BE2C (cell line): Measurements from ENCODE around the gene BEST1. TPM values are rescaled to one million over a fixed set of nuclear protein-coding genes. Genes with fewer than 3 reads are reported as not detected.
A peak's percentile ranks its signal among the peaks of the same experiment; 100 is the strongest.

Source experiments
- DNase-seq: peaks from one replicate; pipeline ENCODE4 v3.0.0-alpha.2; 2020
- H3K27me3 ChIP-seq: fragments of 250-450 bp; sonication (Bioruptor Pico); 2 replicates; pipeline ENCODE4 v1.5.1; 2020; ENCODE audit warnings: mild to moderate bottlenecking
- H3K36me3 ChIP-seq: fragments of 250-450 bp; sonication (Bioruptor Pico); 2 replicates; pipeline ENCODE4 v1.5.1; 2020; ENCODE audit warnings: mild to moderate bottlenecking
- H3K4me1 ChIP-seq: fragments of 250-450 bp; sonication (Bioruptor Pico); 2 replicates; pipeline ENCODE4 v1.5.1; 2020
- H3K4me3 ChIP-seq: 2 replicates; pipeline ENCODE4 v1.5.1; 2011; ENCODE audit warnings: low read depth, low read length
- H3K9me3 ChIP-seq: fragments of 250-450 bp; sonication (Bioruptor Pico); 2 replicates; pipeline ENCODE4 v1.5.1; 2020
- polyA plus RNA-seq: library from polyadenylated mRNA; unstranded; fragments of >200 nt; gene quantifications from one replicate; pipeline ENCODE4 v1.2.1, GENCODE V29; 2012; ENCODE audit warnings: low read depth, missing spikeins; ENCODE audit not compliant: insufficient read length, insufficient read depth
- TF ChIP-seq, protein P1 (sequence below): IDR thresholded peaks from 2 replicates; pipeline ENCODE4 v1.5.1; 2012; ENCODE audit warnings: mild to moderate bottlenecking, low read depth, low read length

BEST1 gene
- polyA plus RNA-seq: 1.5 TPM

DNA sequence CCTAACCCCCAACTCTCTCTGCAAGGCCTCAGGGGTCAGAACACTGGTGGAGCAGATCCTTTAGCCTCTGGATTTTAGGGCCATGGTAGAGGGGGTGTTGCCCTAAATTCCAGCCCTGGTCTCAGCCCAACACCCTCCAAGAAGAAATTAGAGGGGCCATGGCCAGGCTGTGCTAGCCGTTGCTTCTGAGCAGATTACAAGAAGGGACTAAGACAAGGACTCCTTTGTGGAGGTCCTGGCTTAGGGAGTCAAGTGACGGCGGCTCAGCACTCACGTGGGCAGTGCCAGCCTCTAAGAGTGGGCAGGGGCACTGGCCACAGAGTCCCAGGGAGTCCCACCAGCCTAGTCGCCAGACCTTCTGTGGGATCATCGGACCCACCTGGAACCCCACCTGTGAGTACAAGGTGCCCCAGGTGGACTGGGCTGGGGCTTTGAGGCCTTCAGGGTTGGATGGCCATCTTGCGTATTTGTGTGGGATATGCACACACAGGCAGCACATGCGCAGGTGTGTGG lies at the start of gene BEST1:
TSS of gene BEST1 (plus strand) at position 317 of the 513 bp plus-strand sequence. CDS start 1,456 bp downstream, outside the sequence.
- DNase-seq: no peak
- no peaks in the 10 kb centered on the region for H3K9me3 ChIP-seq
- H3K4me3 ChIP-seq: peak within 1 kb of the TSS; percentile 23
- no peaks in the 10 kb centered on the region for H3K36me3 ChIP-seq
- TF ChIP-seq, protein P1, sequence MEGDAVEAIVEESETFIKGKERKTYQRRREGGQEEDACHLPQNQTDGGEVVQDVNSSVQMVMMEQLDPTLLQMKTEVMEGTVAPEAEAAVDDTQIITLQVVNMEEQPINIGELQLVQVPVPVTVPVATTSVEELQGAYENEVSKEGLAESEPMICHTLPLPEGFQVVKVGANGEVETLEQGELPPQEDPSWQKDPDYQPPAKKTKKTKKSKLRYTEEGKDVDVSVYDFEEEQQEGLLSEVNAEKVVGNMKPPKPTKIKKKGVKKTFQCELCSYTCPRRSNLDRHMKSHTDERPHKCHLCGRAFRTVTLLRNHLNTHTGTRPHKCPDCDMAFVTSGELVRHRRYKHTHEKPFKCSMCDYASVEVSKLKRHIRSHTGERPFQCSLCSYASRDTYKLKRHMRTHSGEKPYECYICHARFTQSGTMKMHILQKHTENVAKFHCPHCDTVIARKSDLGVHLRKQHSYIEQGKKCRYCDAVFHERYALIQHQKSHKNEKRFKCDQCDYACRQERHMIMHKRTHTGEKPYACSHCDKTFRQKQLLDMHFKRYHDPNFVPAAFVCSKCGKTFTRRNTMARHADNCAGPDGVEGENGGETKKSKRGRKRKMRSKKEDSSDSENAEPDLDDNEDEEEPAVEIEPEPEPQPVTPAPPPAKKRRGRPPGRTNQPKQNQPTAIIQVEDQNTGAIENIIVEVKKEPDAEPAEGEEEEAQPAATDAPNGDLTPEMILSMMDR: no peak
- H3K4me1 ChIP-seq: peaks cover 17% of the 10 kb centered on the region
- no peaks in the 10 kb centered on the region for H3K27me3 ChIP-seq

DNA sequence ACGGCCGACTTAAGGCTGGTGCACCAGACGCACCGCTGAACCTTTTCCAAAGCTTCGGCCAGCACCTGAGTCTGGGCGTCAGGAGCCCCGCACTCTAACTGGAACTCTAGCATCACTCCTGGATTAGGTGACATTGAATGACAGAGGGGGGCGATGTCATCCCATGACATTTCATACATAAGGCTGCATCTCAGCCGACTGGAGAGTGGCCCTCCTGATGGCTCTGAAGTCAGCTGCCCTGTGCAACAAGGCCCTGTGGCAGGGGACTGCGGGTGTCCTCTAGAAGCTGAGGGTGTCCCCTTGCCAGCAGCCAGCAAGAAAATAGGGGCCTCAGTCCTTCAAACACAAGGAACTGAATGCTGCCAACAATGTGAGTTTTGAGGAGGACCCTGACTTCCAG lies 48.8 kb upstream of the BEST1 start:
- H3K36me3 ChIP-seq: no peaks in the 10 kb centered on the region
- H3K4me3 ChIP-seq: no peak overlapping the region
- TF ChIP-seq, protein P1: no peak
- peaks cover 3% of the 10 kb centered on the region; the same call in 1 of the 2 replicates for H3K4me1 ChIP-seq
- H3K27me3 ChIP-seq: no peaks in the 10 kb centered on the region
- no peaks in the 10 kb centered on the region for H3K9me3 ChIP-seq
- DNase-seq: no peak

DNA sequence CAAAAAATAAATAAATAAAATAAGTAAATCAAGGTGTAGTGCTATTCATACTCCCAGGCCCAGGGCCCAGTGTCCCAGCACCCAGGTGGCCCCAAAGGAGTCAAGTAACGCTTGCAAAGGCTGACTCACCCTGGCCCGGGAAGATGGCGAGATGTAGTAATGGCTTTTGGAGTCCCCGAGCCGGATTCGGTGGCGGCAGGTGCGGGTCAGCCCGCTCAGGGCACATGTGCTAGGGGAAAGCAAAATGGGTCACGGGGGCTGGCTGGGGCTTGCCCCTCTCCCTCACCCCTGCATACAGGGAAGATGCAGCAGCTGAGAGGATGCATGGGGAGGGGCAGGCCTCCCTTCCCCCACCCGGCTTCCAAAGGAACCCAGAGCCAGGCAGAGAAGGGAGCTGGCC lies 47.8 kb upstream of the BEST1 start:
- peaks cover 3% of the 10 kb centered on the region; the same call in 1 of the 2 replicates for H3K4me1 ChIP-seq

DNA sequence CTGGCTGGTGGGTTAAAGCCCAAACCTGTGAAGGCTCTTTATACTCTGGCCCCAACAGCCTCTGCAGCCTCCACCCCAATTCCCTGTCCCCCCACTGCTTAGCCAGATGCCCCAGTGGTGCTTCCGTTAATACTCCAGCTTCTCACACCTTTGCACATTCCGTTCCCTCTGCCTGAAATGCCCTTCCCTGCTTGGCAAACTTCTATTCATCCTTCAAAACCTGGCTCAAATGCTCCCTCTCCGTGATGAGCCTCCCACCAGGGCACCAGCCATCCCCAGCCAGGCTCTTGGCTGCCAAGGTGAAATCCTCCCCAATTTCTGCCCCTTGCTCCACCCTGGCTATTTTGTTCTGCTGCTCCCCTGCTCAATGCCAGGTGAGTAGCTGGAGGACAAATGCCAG lies 46.3 kb upstream of the BEST1 start:
- H3K9me3 ChIP-seq: no peaks in the 10 kb centered on the region

More for the DNA sequence above, 47.8 kb upstream of the BEST1 start:
- TF ChIP-seq, protein P1: no peak
- no peaks in the 10 kb centered on the region for H3K27me3 ChIP-seq
- H3K36me3 ChIP-seq: no peaks in the 10 kb centered on the region
- no peak overlapping the region for H3K4me3 ChIP-seq
- H3K9me3 ChIP-seq: no peaks in the 10 kb centered on the region
- no peak for DNase-seq

DNA sequence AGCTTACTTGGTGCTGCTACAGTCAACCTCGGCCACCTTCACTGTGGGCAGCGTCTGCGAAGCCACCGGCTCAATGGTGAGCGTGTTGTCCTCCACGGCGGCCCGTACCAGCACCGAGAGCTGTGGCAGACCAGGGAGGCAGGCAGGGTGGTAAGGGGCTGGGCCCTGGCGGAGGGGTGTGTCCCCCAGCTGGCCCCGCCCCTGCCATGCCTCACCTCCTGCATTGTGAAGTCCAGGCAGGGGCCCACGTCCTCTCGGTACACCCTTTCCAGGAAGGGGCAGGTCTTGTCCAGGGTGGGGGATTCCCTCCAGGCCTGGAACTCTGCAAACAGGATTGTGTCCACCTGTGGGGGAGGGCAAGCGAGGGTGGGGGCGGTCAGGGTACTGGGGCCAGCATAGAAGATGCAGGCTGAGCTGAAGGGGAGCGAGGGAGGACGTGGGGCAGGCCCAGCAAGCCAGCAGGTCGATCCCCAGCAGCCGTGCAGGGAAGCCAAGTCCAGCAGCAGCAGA lies 45.6 kb upstream of the BEST1 start:
- Histone ChIP-seq H3K4me1 (no peaks in the 10 kb centered on the region; the same call in 1 of the 2 replicates), H3K27me3 (no peaks in the 10 kb centered on the region), H3K36me3 (no peaks in the 10 kb centered on the region), H3K4me3 (no peak overlapping the region), H3K9me3 (no peaks in the 10 kb centered on the region)
- no peak for DNase-seq
- TF ChIP-seq, protein P1: no peak

More for the DNA sequence above, 46.3 kb upstream of the BEST1 start:
- Histone ChIP-seq H3K4me3 (no peak overlapping the region), H3K36me3 (no peaks in the 10 kb centered on the region), H3K27me3 (no peaks in the 10 kb centered on the region), H3K4me1 (peaks cover 3% of the 10 kb centered on the region; the same call in 1 of the 2 replicates)
- TF ChIP-seq, protein P1: no peak
- DNase-seq: no peak

DNA sequence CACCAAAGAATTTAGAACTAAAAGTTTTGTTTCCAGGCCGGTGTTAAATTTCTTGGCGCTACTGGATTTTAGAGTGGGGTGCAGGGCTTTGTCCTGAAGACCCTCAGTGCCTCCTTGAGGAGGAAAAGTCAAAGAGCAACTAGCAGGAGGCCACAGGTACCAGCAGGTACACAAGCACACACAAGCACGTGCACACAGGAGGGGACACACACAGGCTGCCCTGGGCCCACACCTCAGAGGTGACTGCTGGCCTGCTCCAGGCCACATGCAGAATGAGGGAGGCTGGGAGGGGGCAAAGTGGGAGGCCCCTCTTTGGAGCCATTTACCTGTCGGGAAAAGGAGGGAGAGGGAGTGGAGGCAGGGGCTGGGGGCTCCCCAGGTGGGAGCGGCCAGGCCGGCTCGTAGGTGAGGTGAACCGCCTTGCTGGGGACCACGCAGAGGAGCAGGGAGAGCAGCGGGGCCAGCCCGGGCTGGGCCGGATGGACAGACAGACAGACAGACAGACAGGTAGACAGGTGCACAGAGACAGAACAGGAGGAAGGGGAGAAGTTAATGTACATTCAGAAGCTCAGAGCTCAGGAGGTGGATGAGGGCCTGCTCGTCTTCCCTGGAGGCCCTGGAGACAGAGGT lies 45.0 kb upstream of the BEST1 start:
- no peaks in the 10 kb centered on the region for H3K9me3 ChIP-seq
- H3K36me3 ChIP-seq: no peaks in the 10 kb centered on the region
- no peak overlapping the region for H3K4me3 ChIP-seq
- H3K27me3 ChIP-seq: no peaks in the 10 kb centered on the region
- no peak for DNase-seq
- TF ChIP-seq, protein P1: no peak
- H3K4me1 ChIP-seq: no peaks in the 10 kb centered on the region
